SK-N-SH (cell line): ENCODE data around the gene MBTPS2. TPM values are rescaled to one million over a fixed set of nuclear protein-coding genes. Genes with fewer than 3 reads are reported as not detected.

ENCODE experiments used
- CTCF ChIA-PET: fragments of 300-600, 350-600 bp; formaldehyde crosslinking; extraction: SDS; loops from one replicate; lab custom pipeline; 2021; lab: Yijun Ruan, JAX
- POLR2A ChIA-PET: fragments of 350-600 bp; sonication (Branson Sonifier 250); formaldehyde crosslinking; extraction: SDS; loops from one replicate; lab custom pipeline; 2020; ENCODE audit warnings: antibody characterized with exemption, inconsistent platforms; lab: Yijun Ruan, JAX
- DNase-seq: peaks from one replicate; pipeline ENCODE4 v3.0.0; 2012
- H2AFZ ChIP-seq: fragments of 200-600 bp; sonication (generic); 2 replicates; pipeline ENCODE4 v1.8.1; 2016; ENCODE audit warnings: antibody characterized with exemption, mild to moderate bottlenecking, low read depth
- H3F3A ChIP-seq: fragments of 200-600 bp; sonication (generic); replicated peaks from 2 replicates; pipeline ENCODE3; 2016; ENCODE audit warnings: antibody characterized with exemption, mild to moderate bottlenecking; ENCODE audit not compliant: insufficient read depth
- H3K27ac ChIP-seq, 2 experiments: fragments of 200-500 bp in 1 of 2; fragments of 200-600 bp in 1 of 2; sonication (Bioruptor generic) in 1 of 2; sonication (generic), shearing (Covaris generic) in 1 of 2; 2 replicates each; pipeline versions ENCODE4 v1.5.1 to v1.6.1; 2014 to 2016; ENCODE audit warnings: low read depth in 2 of 2, inconsistent platforms in 1 of 2, low read length in 1 of 2, mild to moderate bottlenecking in 1 of 2, mixed read lengths in 1 of 2
- H3K27me3 ChIP-seq: fragments of 200-600 bp; sonication (generic), shearing (Covaris generic); 2 replicates; pipeline ENCODE4 v1.6.1; 2016; ENCODE audit warnings: mixed run types; ENCODE audit not compliant: insufficient read depth
- H3K36me3 ChIP-seq, 2 experiments: fragments of 200-500 bp in 1 of 2; fragments of 200-600 bp in 1 of 2; sonication (Bioruptor generic) in 1 of 2; sonication (generic) in 1 of 2; replicated peaks in 1 of 2; 2 replicates each; pipeline versions ENCODE3 to v1.5.1; 2014 to 2016; ENCODE audit warnings: low read length in 1 of 2, mild to moderate bottlenecking in 1 of 2; ENCODE audit not compliant: insufficient read depth in 2 of 2, control insufficient read depth in 1 of 2
- H3K4me1 ChIP-seq, 2 experiments: fragments of 200-500 bp in 1 of 2; fragments of 200-600 bp in 1 of 2; sonication (Bioruptor generic) in 1 of 2; sonication (generic), shearing (Covaris generic) in 1 of 2; 2 replicates each; pipeline versions ENCODE4 v1.5.1 to v1.6.1; 2014 to 2016; ENCODE audit warnings: low read depth in 1 of 2, low read length in 1 of 2, mixed run types in 1 of 2; ENCODE audit not compliant: insufficient read depth in 2 of 2, control insufficient read depth in 1 of 2
- H3K4me2 ChIP-seq: fragments of 200-600 bp; sonication (generic), shearing (Covaris generic); 2 replicates; pipeline ENCODE4 v1.6.1; 2017; ENCODE audit warnings: mixed run types
- H3K4me3 ChIP-seq, 2 experiments: fragments of 200-500 bp in 1 of 2; fragments of 200-600 bp in 1 of 2; sonication (Bioruptor generic) in 1 of 2; sonication (generic), shearing (Covaris generic) in 1 of 2; 2 replicates each; pipeline versions ENCODE4 v1.5.1 to v1.8.1; 2014 to 2016; ENCODE audit warnings: low read depth in 2 of 2, inconsistent platforms in 1 of 2, low read length in 1 of 2, mild to moderate bottlenecking in 1 of 2, mixed read lengths in 1 of 2, moderate library complexity in 1 of 2
- H3K79me2 ChIP-seq: fragments of 200-600 bp; sonication (generic); 2 replicates; pipeline ENCODE4 v1.8.1; 2017; ENCODE audit warnings: mild to moderate bottlenecking; ENCODE audit not compliant: insufficient read depth
- H3K9ac ChIP-seq: fragments of 200-600 bp; sonication (generic); 2 replicates; pipeline ENCODE4 v1.6.1; 2017; ENCODE audit warnings: mixed run types
- H3K9me2 ChIP-seq: fragments of 200-600 bp; sonication (generic); 2 replicates; pipeline ENCODE4 v1.6.1; 2017; ENCODE audit warnings: mixed run types
- H3K9me3 ChIP-seq: fragments of 200-600 bp; sonication (generic); 2 replicates; pipeline ENCODE4 v1.6.1; 2017; ENCODE audit warnings: mixed run types, mild to moderate bottlenecking, moderate library complexity
- H4K20me1 ChIP-seq: fragments of 200-600 bp; sonication (generic); 2 replicates; pipeline ENCODE4 v1.6.1; 2017; ENCODE audit warnings: mild to moderate bottlenecking, mixed run types; ENCODE audit not compliant: insufficient read depth
- CHD2 ChIP-seq: fragments of 150-350 bp; IDR thresholded peaks from 2 replicates; pipeline ENCODE4 v1.6.1; 2018; ENCODE audit warnings: low read length; ENCODE audit not compliant: partially characterized antibody
- CTCF ChIP-seq: fragments of 200-600 bp; sonication (generic); IDR thresholded peaks from 2 replicates; pipeline ENCODE4 v1.6.1; 2017; ENCODE audit warnings: antibody characterized with exemption, mild to moderate bottlenecking, moderate library complexity
- ELF1 ChIP-seq: IDR thresholded peaks from 2 replicates; pipeline ENCODE4 v1.4.0; 2012
- EZH2phosphoT487 ChIP-seq: fragments of 200-600 bp; sonication (generic); IDR thresholded peaks from 2 replicates; pipeline ENCODE4 v1.6.1; 2017; ENCODE audit warnings: low read depth, mixed run types, mild to moderate bottlenecking, antibody characterized with exemption, moderate library complexity, borderline replicate concordance
- FOSL2 ChIP-seq: IDR thresholded peaks from 2 replicates; pipeline ENCODE4 v1.4.0; 2012; ENCODE audit warnings: low read depth, mild to moderate bottlenecking, moderate library complexity, borderline replicate concordance
- FOXM1 ChIP-seq: IDR thresholded peaks from 2 replicates; pipeline ENCODE4 v1.4.0; 2012; ENCODE audit warnings: low read depth, mild to moderate bottlenecking
- GABPA ChIP-seq: IDR thresholded peaks from 2 replicates; pipeline ENCODE4 v1.4.0; 2012; ENCODE audit warnings: low read depth, mild to moderate bottlenecking
- GATA2 ChIP-seq: sonication (generic); formaldehyde crosslinking; IDR thresholded peaks from 2 replicates; pipeline ENCODE4 v1.5.0; 2020; ENCODE audit warnings: mild to moderate bottlenecking, missing genetic modification reagents
- JUND ChIP-seq: IDR thresholded peaks from 2 replicates; pipeline ENCODE4 v1.4.0; 2012
- MAX ChIP-seq: IDR thresholded peaks from 2 replicates; pipeline ENCODE4 v1.4.0; 2012; ENCODE audit warnings: low read depth
- MEF2A ChIP-seq: IDR thresholded peaks from 2 replicates; pipeline ENCODE4 v1.4.0; 2012; ENCODE audit warnings: low read depth, borderline replicate concordance
- MXI1 ChIP-seq: IDR thresholded peaks from 2 replicates; pipeline ENCODE4 v1.6.1; 2012; ENCODE audit warnings: mild to moderate bottlenecking, low read depth, low read length, improper control_type of control experiment
- NFIC ChIP-seq: IDR thresholded peaks from 2 replicates; pipeline ENCODE4 v1.4.0; 2012; ENCODE audit warnings: borderline replicate concordance
- POLR2AphosphoS5 ChIP-seq: IDR thresholded peaks from 2 replicates; pipeline ENCODE4 v1.6.1; 2012; ENCODE audit warnings: low read depth, low read length
- RAD21 ChIP-seq: IDR thresholded peaks from 2 replicates; pipeline ENCODE4 v1.6.1; 2012; ENCODE audit warnings: mild to moderate bottlenecking, low read length
- RCOR1 ChIP-seq: fragments of 150-350 bp; IDR thresholded peaks from 2 replicates; pipeline ENCODE4 v1.6.1; 2017; ENCODE audit warnings: antibody characterized with exemption, low read length
- REST ChIP-seq: IDR thresholded peaks from 2 replicates; pipeline ENCODE4 v1.6.1; 2012; ENCODE audit warnings: mild to moderate bottlenecking, low read depth, low read length, moderate library complexity
- RFX5 ChIP-seq: IDR thresholded peaks from 2 replicates; pipeline ENCODE4 v1.6.1; 2012; ENCODE audit warnings: mild to moderate bottlenecking, improper control_type of control experiment, low read length
- RXRA ChIP-seq: IDR thresholded peaks from 2 replicates; pipeline ENCODE4 v1.4.0; 2012; ENCODE audit warnings: low read depth, mild to moderate bottlenecking, borderline replicate concordance
- SMC3 ChIP-seq: IDR thresholded peaks from 2 replicates; pipeline ENCODE4 v1.6.1; 2012; ENCODE audit warnings: low read depth, low read length, improper control_type of control experiment
- TAF1 ChIP-seq: IDR thresholded peaks from 2 replicates; pipeline ENCODE4 v1.6.1; 2012; ENCODE audit warnings: low read depth, mild to moderate bottlenecking, low read length, moderate library complexity, borderline replicate concordance
- TCF12 ChIP-seq: IDR thresholded peaks from 2 replicates; pipeline ENCODE4 v1.4.0; 2012
- TEAD4 ChIP-seq: IDR thresholded peaks from 2 replicates; pipeline ENCODE4 v1.4.0; 2012; ENCODE audit warnings: mild to moderate bottlenecking, borderline replicate concordance; ENCODE audit not compliant: insufficient read depth
- YY1 ChIP-seq: IDR thresholded peaks from 2 replicates; pipeline ENCODE4 v1.4.0; 2012; ENCODE audit warnings: low read depth, mild to moderate bottlenecking
- ZBTB33 ChIP-seq: IDR thresholded peaks from 2 replicates; pipeline ENCODE4 v1.4.0; 2012; ENCODE audit warnings: low read depth, borderline replicate concordance
- WGBS: methylation state at CpG from one replicate; pipeline ENCODE4 v1.1.6; 2017; ENCODE audit warnings: low lambda C conversion rate; 5-methylcytosine and 5-hydroxymethylcytosine counted together
- polyA plus RNA-seq, 3 experiments: library from polyadenylated mRNA; depleted of rRNA; stranded (reverse); fragments of >200 nt; gene quantifications; 2 replicates each; pipeline ENCODE4 v1.2.3, GENCODE V29; 2012

MBTPS2 gene
- polyA plus RNA-seq (2012; rRNA removed): 21.6 and 24.8 TPM in 2 replicates
- polyA plus RNA-seq (2012; cell fraction: cytosol; rRNA removed): 25.7 and 25.8 TPM in 2 replicates
- 7.2 and 15.9 TPM in 2 replicates for polyA plus RNA-seq (2012; cell fraction: nucleus; rRNA removed)

- no peaks in the 10 kb centered on the region for H4K20me1 ChIP-seq
- peak within 1 kb of the TSS; percentile 88 for H3K9ac ChIP-seq
- H3K27me3 ChIP-seq: no peaks in the 10 kb centered on the region; the same call in 1 of the 2 replicates
- H3K4me1 ChIP-seq: no peaks in the 10 kb centered on the region; a peak in 2 of 4 replicates
- H3K9me3 ChIP-seq: no peaks in the 10 kb centered on the region
- peak within 1 kb of the TSS; percentile 85 to 88 for H3K4me3 ChIP-seq
- CTCF ChIA-PET: interaction anchor here (0.6 to 1.3 kb wide), 4 partner anchors 9 to 647 kb away, joined by 3 to 6 read pairs (median 3); no protein-coding TSS in a partner anchor
- DNase-seq: peak; percentile 76
- 4% methylated on average over 21 of the region's 61 CpGs for WGBS
- H3K9me2 ChIP-seq: no peaks in the 10 kb centered on the region
- peak within 1 kb of the TSS; percentile 86 for H2AFZ ChIP-seq
- H3K36me3 ChIP-seq: peaks cover 8% of the 10 kb centered on the region in 2 experiments
- peak within 1 kb of the TSS; percentile 65 to 74 for H3K27ac ChIP-seq
- peak within 1 kb of the TSS; percentile 93 for H3K4me2 ChIP-seq
- POLR2A ChIA-PET: interaction anchor here (0.7 kb wide), 1 partner anchor 102 kb away, joined by 3 read pairs; no protein-coding TSS in a partner anchor
- H3K79me2 ChIP-seq: peaks cover 27% of the 10 kb centered on the region
- H3F3A ChIP-seq: peaks cover 4% of the 10 kb centered on the region
- TF ChIP-seq RFX5 (no peak), GABPA (peak; percentile 95), NFIC (no peak; the same call in 1 of the 2 replicates), MEF2A (0 out of 2 replicates have a peak, but pooled peaks have one; percentile 11), EZH2phosphoT487 (no peak), TEAD4 (0 out of 2 replicates have a peak, but pooled peaks have one; percentile 37), RAD21 (peak; percentile 63), TCF12 (peak; percentile 34), MAX (peak; percentile 51), TAF1 (peak; percentile 100), MXI1 (0 out of 2 replicates have a peak, but pooled peaks have one; percentile 43), ELF1 (peak; percentile 71), YY1 (peak; percentile 69), GATA2 (CRISPR knock-in tag) (no peak; the same call in 1 of the 2 replicates), JUND (no peak), SMC3 (peak; percentile 37), CHD2 (peak; percentile 67), RCOR1 (peak; percentile 53; the same call in 1 of the 2 replicates), FOSL2 (0 out of 2 replicates have a peak, but pooled peaks have one; percentile 8), ZBTB33 (no peak), CTCF (peak; percentile 49), RXRA (no peak), FOXM1 (no peak), REST (peak; percentile 80), POLR2AphosphoS5 (peak; percentile 90)
Measured at GRCh38 chrX:21839334-21840192, at the start of gene MBTPS2. TSS of gene MBTPS2 (plus strand) at chrX:21839617. CDS start at chrX:21839735, 118 bp downstream.
